ENCODE measurements around the gene GYPC.
A peak's percentile ranks its signal among the peaks of the same experiment; 100 is the strongest.
"Not testable (repeated sequence)": the region's sequence is repeated elsewhere in the genome, so short reads cannot be mapped to it uniquely, and the experiment has no call there.

The GYPC gene

DNA sequence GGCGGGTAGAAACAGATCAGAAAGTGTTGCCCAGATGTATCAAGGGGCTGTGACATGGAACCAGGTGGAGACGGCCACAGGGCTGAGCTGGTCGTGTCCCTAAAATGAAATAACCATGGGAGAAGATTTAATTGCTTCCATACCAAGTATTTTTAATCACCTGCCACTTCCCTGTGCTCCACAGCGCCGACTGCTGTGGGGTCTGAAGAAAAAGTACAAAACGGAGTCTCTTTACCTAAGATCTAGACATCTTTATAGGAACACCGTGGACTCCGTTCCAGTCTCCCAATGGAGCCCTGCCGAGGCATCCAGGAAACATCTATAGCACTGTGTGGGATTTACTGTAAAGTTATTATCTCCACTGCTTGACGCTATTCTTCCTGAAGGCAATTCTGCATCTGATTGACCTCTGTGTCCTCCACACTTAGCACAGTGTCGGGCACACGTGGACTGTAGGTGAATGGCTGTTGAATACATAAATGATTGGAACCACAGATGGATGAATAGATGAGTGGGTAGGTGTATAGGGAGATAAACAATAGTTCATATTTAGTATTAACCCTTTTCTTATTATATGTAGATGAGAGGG lies 21.6 kb upstream of the GYPC start:
- peak; percentile 37 for DNase-seq (ENCODE audit: low spot score)
- peak; percentile 62 for TF ChIP-seq CTCF (IDR thresholded peaks at IDR 0.05; ENCODE audit: borderline replicate concordance, control extremely low read depth, extremely low read depth, insufficient read depth, missing control alignments)
- in situ Hi-C loops (cut with MboI; ENCODE audit: low sequenced_read_pairs, unreplicated experiment), result no loop called here

GRCh38 chr2:126635281-126635680 lies 20.7 kb upstream of the GYPC start:
- in situ Hi-C loops (cut with MboI; ENCODE audit: low sequenced_read_pairs, unreplicated experiment), result no loop called here

GRCh38 chr2:126635736-126636135 lies 20.2 kb upstream of the GYPC start:
- in situ Hi-C loops (cut with MboI; ENCODE audit: low sequenced_read_pairs, unreplicated experiment), result no loop called here
- no peak for TF ChIP-seq CTCF (IDR thresholded peaks at IDR 0.05; ENCODE audit: borderline replicate concordance, control extremely low read depth, extremely low read depth, insufficient read depth, missing control alignments)
- no peak for DNase-seq (ENCODE audit: low spot score)

More at GRCh38 chr2:126635281-126635680, 20.7 kb upstream of the GYPC start:
- TF ChIP-seq CTCF (IDR thresholded peaks at IDR 0.05; ENCODE audit: borderline replicate concordance, control extremely low read depth, extremely low read depth, insufficient read depth, missing control alignments), result no peak
- no peak for DNase-seq (ENCODE audit: low spot score)

- DNase-seq (ENCODE audit: low spot score), result no peak
- TF ChIP-seq CTCF (IDR thresholded peaks at IDR 0.05; ENCODE audit: borderline replicate concordance, control extremely low read depth, extremely low read depth, insufficient read depth, missing control alignments), result no peak
- in situ Hi-C loops (cut with MboI; ENCODE audit: low sequenced_read_pairs, unreplicated experiment), result no loop called here
These were observed 18.6 kb upstream of the GYPC start for GRCh38 chr2:126637386-126637785.

DNA sequence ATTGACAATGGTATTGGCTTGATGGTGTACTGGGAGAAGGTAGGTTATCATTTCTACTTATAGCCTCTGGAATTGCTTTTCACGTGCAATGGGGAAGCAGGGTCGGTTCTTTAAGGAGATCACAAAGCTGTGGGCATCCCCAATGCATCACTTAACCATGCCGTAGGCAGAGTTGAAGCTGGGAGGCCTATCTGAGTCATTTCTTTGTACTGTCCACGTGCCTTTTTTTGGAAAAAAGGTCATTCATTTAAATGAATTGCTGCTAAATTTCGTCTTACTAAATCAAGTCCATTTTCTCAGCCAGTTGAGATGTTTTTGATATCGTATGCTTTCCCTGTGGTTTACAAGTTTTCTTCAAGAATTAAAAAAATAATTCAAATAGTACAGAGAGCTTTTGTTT lies 17.2 kb upstream of the GYPC start:
- no peak for DNase-seq (ENCODE audit: low spot score)
- in situ Hi-C loops (cut with MboI; ENCODE audit: low sequenced_read_pairs, unreplicated experiment), result no loop called here
- no peak for TF ChIP-seq CTCF (IDR thresholded peaks at IDR 0.05; ENCODE audit: borderline replicate concordance, control extremely low read depth, extremely low read depth, insufficient read depth, missing control alignments)

- DNase-seq (ENCODE audit: low spot score), result no peak
- no peak for TF ChIP-seq CTCF (IDR thresholded peaks at IDR 0.05; ENCODE audit: borderline replicate concordance, control extremely low read depth, extremely low read depth, insufficient read depth, missing control alignments)
- in situ Hi-C loops (cut with MboI; ENCODE audit: low sequenced_read_pairs, unreplicated experiment), result no loop called here
These were observed 16.7 kb upstream of the GYPC start for GRCh38 chr2:126639276-126639675.

GRCh38 chr2:126641294-126641693 lies 14.7 kb upstream of the GYPC start:
- DNase-seq (ENCODE audit: low spot score); in situ Hi-C loops (cut with MboI; ENCODE audit: low sequenced_read_pairs, unreplicated experiment): not testable (repeated sequence)
